HepG2 (cell line): ENCODE measurements around the gene MALT1. TPM values are rescaled to one million over a fixed set of nuclear protein-coding genes. Genes with fewer than 3 reads are reported as not detected.

Experiments used
- ATAC-seq: fragments of 200-7000 bp; cut with Tn5 transposase; 3 replicates; pipeline ENCODE4 v1.9.1; 2020; ENCODE audit warnings: mild to moderate bottlenecking, moderate library complexity
- BruUV-seq: library from RNA; stranded (reverse); fragments of 400-500 nt; replicated peaks from 2 replicates; lab custom pipeline; 2021; lab: Mats Ljungman, UMichigan
- CTCF ChIA-PET: fragments of 300-600 bp; formaldehyde crosslinking; extraction: SDS; loops from one replicate; lab custom pipeline; 2021; ENCODE audit warnings: low total read pairs, inconsistent platforms, low intra/inter-chr PET ratio; lab: Yijun Ruan, JAX
- POLR2A ChIA-PET: fragments of 350-600 bp; sonication (Branson Sonifier 250); formaldehyde crosslinking; loops from one replicate; lab custom pipeline; 2020; ENCODE audit warnings: antibody characterized with exemption, inconsistent platforms; lab: Yijun Ruan, JAX
- DNase-seq: peaks from one replicate; pipeline ENCODE4 v3.0.0-alpha.2; 2015; ENCODE audit warnings: low spot score
- FAIRE-seq: peaks from 3 replicates; lab custom pipeline; 2011; peaks lifted over from hg19 to GRCh38; lab: Jason Lieb, UNC
- H2AFZ ChIP-seq: one replicate; pipeline ENCODE4 v1.6.1; 2011; ENCODE audit warnings: low read length, inconsistent platforms
- H3K27ac ChIP-seq: fragments of 300-600 bp; 3 replicates; pipeline ENCODE4 v1.8.0; 2011; ENCODE audit warnings: mixed run types, mild to moderate bottlenecking, mixed read lengths, low read length, inconsistent platforms; ENCODE audit not compliant: insufficient read depth; ENCODE audit errors: extremely low read length
- H3K27me3 ChIP-seq, 2 experiments: fragments of 200-600 bp in 1 of 2; 2 replicates in 1 of 2; 3 replicates in 1 of 2; pipeline versions ENCODE4 v1.6.0 to v1.8.0; 2011; ENCODE audit warnings: low read length in 2 of 2, mild to moderate bottlenecking in 2 of 2, moderate library complexity in 2 of 2, inconsistent platforms in 1 of 2; ENCODE audit not compliant: insufficient read depth in 2 of 2, control insufficient read depth in 1 of 2
- H3K36me3 ChIP-seq, 2 experiments: fragments of 200-600 bp in 1 of 2; replicated peaks in 1 of 2; 2 replicates in 1 of 2; 3 replicates in 1 of 2; pipeline versions ENCODE4 v1.5.1 to v1.8.0; 2011; ENCODE audit warnings: low read length in 2 of 2, inconsistent platforms in 1 of 2; ENCODE audit not compliant: insufficient read depth in 2 of 2, control insufficient read depth in 1 of 2
- H3K4me1 ChIP-seq: 2 replicates; pipeline ENCODE4 v1.5.1; 2012; ENCODE audit warnings: low read length, inconsistent platforms; ENCODE audit not compliant: insufficient read depth
- H3K4me2 ChIP-seq: 2 replicates; pipeline ENCODE4 v1.6.0; 2011; ENCODE audit warnings: low read depth, low read length, inconsistent platforms
- H3K4me3 ChIP-seq, 3 experiments: fragments of 200-600 bp in 1 of 3; sonication (generic), shearing (Covaris generic) in 1 of 3; replicated peaks in 1 of 3; 2 replicates each; pipeline ENCODE4 v1.5.1; 2011 to 2016; ENCODE audit warnings: low read length in 3 of 3, inconsistent platforms in 2 of 3, low read depth in 2 of 3, mild to moderate bottlenecking in 2 of 3, control low read depth in 1 of 3, mixed read lengths in 1 of 3; ENCODE audit not compliant: insufficient read depth in 1 of 3
- H3K79me2 ChIP-seq: one replicate; pipeline ENCODE4 v1.6.1; 2011; ENCODE audit warnings: low read length, inconsistent platforms; ENCODE audit not compliant: insufficient read depth
- H3K9ac ChIP-seq: 2 replicates; pipeline ENCODE4 v1.6.0; 2011; ENCODE audit warnings: mild to moderate bottlenecking, low read depth, low read length, inconsistent platforms; ENCODE audit not compliant: insufficient read depth
- H3K9me3 ChIP-seq: 2 replicates; pipeline ENCODE4 v1.5.1; 2012; ENCODE audit warnings: mild to moderate bottlenecking, low read length
- H4K20me1 ChIP-seq: 2 replicates; pipeline ENCODE4 v1.6.0; 2011; ENCODE audit warnings: inconsistent platforms, mild to moderate bottlenecking, low read length, moderate library complexity; ENCODE audit not compliant: insufficient read depth
- FOXA3 ChIP-seq: IDR thresholded peaks from 2 replicates; pipeline ENCODE4 v1.6.1; 2016; ENCODE audit warnings: missing genetic modification reagents, missing compliant biosample characterization
- HES4 ChIP-seq: sonication (generic); formaldehyde crosslinking; IDR thresholded peaks from 2 replicates; pipeline ENCODE4 v1.9.0; 2021; ENCODE audit warnings: mild to moderate bottlenecking, missing genetic modification reagents, borderline replicate concordance
- MED1 ChIP-seq: sonication (generic); formaldehyde crosslinking; IDR thresholded peaks from 2 replicates; pipeline ENCODE4 v1.4.0; 2020; ENCODE audit warnings: missing genetic modification reagents
- NFKB2 ChIP-seq: sonication (generic); formaldehyde crosslinking; IDR thresholded peaks from 2 replicates; pipeline ENCODE4 v1.4.0; 2020; ENCODE audit warnings: missing genetic modification reagents, borderline replicate concordance
- TARDBP ChIP-seq: sonication (generic); formaldehyde crosslinking; IDR thresholded peaks from 2 replicates; pipeline ENCODE4 v1.8.0; 2022; ENCODE audit warnings: mild to moderate bottlenecking, missing genetic modification reagents
- TEAD3 ChIP-seq: optimal IDR thresholded peaks from 2 replicates; pipeline ENCODE3; 2016; ENCODE audit warnings: borderline replicate concordance
- TMF1 ChIP-seq: sonication (generic); formaldehyde crosslinking; IDR thresholded peaks from 2 replicates; pipeline ENCODE4 v1.8.1; 2022; ENCODE audit warnings: low read depth, missing genetic modification reagents
- ZBED4 ChIP-seq: sonication (generic); formaldehyde crosslinking; IDR thresholded peaks from 2 replicates; pipeline ENCODE4 v1.4.0; 2020; ENCODE audit warnings: missing genetic modification reagents, borderline replicate concordance
- ZNF333 ChIP-seq: sonication (generic); formaldehyde crosslinking; IDR thresholded peaks from 2 replicates; pipeline ENCODE4 v1.4.0; 2020; ENCODE audit warnings: mild to moderate bottlenecking, missing genetic modification reagents, borderline replicate concordance
- ZNF431 ChIP-seq: sonication (generic); formaldehyde crosslinking; IDR thresholded peaks from 2 replicates; pipeline ENCODE4 v1.9.0; 2022; ENCODE audit warnings: missing genetic modification reagents, low read depth, mild to moderate bottlenecking, borderline replicate concordance
- ZNF460 ChIP-seq: sonication (generic); formaldehyde crosslinking; IDR thresholded peaks from 2 replicates; pipeline ENCODE4 v1.5.1; 2020; ENCODE audit warnings: missing genetic modification reagents, mild to moderate bottlenecking, borderline replicate concordance
- ZNF577 ChIP-seq: sonication (generic); formaldehyde crosslinking; IDR thresholded peaks from 2 replicates; pipeline ENCODE4 v1.4.0; 2020; ENCODE audit warnings: mild to moderate bottlenecking, low read depth, missing genetic modification reagents, borderline replicate concordance
- ZNF597 ChIP-seq: sonication (generic); formaldehyde crosslinking; IDR thresholded peaks from 2 replicates; pipeline ENCODE4 v1.5.0; 2020; ENCODE audit warnings: missing genetic modification reagents
- ZNF644 ChIP-seq: IDR thresholded peaks from 2 replicates; pipeline ENCODE4 v1.6.1; 2016; ENCODE audit warnings: low read depth
- ZNF891 ChIP-seq: sonication (generic); formaldehyde crosslinking; IDR thresholded peaks from 2 replicates; pipeline ENCODE4 v1.5.0; 2020; ENCODE audit warnings: mild to moderate bottlenecking, missing genetic modification reagents
- ZSCAN9 ChIP-seq: IDR thresholded peaks from 2 replicates; pipeline ENCODE4 v1.6.1; 2016; ENCODE audit warnings: borderline replicate concordance
- WGBS: methylation state at CpG from one replicate; pipeline ENCODE4 v1.1.6; 2017; ENCODE audit warnings: low lambda C conversion rate; 5-methylcytosine and 5-hydroxymethylcytosine counted together
- in situ Hi-C: cut with HindIII; loops from 2 replicates; pipeline ENCODE4 v1.10.0; 2017; ENCODE audit warnings: low pct_unique_long_range_greater_than_20kb; ENCODE audit not compliant: extremely low pct_ligation_motif_present
- intact Hi-C: fragments of 100-400 bp; cut with micrococcal nuclease; formaldehyde crosslinking; loops from one replicate; pipeline ENCODE4 v1.10.0; 2022; ENCODE audit not compliant: unreplicated experiment
- polyA plus RNA-seq, 8 experiments: library from polyadenylated mRNA; depleted of rRNA in 3 of 8; stranded (reverse) in 7 of 8; unstranded in 1 of 8; fragments of >200 nt; fragmentation: Illumina TruSeq in 4 of 8; extraction: Trizol in 4 of 8; gene quantifications; 2 replicates each; pipeline versions ENCODE4 v1.2.1 to v1.2.3, GENCODE V29; 2011 to 2016; ENCODE audit warnings: low read depth in 4 of 8, missing spikeins in 1 of 8, mixed read lengths in 1 of 8; ENCODE audit not compliant: insufficient read depth in 1 of 8
- total RNA-seq, 5 experiments: library from RNA; depleted of rRNA; stranded (reverse); fragments of >200 nt; fragmentation: Illumina TruSeq; extraction: Trizol; gene quantifications; 2 replicates each; pipeline ENCODE4 v1.2.3, GENCODE V29; 2016; ENCODE audit warnings: low read depth in 1 of 5

The MALT1 gene
- total and polyA plus RNA-seq, 2 of the 13 experiments (the other 11 are each of a cell fraction or from before 2014, with no cell fraction given) = 43.9 to 89.0 TPM

GRCh38 chr18:58669731-58670378 is 1.4 kb upstream of the MALT1 start (continued):
- no peak for TF ChIP-seq ZBED4
- no peak for TF ChIP-seq TARDBP (CRISPR knock-in tag)
- TF ChIP-seq FOXA3 (CRISPR knock-in tag) = peak; percentile 55

- no peak for DNase-seq
- TF ChIP-seq TMF1 (CRISPR knock-in tag) = 0 out of 2 replicates have a peak, but pooled peaks have one; percentile 17
- peak; percentile 28 for TF ChIP-seq TEAD3 (CRISPR knock-in tag)
- no peak for TF ChIP-seq ZNF333 (CRISPR knock-in tag)
- no peak for TF ChIP-seq NFKB2 (CRISPR knock-in tag)
- TF ChIP-seq ZNF597 (CRISPR knock-in tag) = no peak
- 0 out of 2 replicates have a peak, but pooled peaks have one; percentile 8 for TF ChIP-seq ZNF431
- no peak for TF ChIP-seq MED1 (CRISPR knock-in tag)
- TF ChIP-seq ZNF577 (CRISPR knock-in tag) = no peak
- TF ChIP-seq ZNF644 = 0 out of 2 replicates have a peak, but pooled peaks have one; percentile 27
- TF ChIP-seq ZSCAN9 (CRISPR knock-in tag) = no peak
- no peak for TF ChIP-seq ZNF460
- no peak for TF ChIP-seq HES4 (CRISPR knock-in tag)
- TF ChIP-seq ZNF891 = 0 out of 2 replicates have a peak, but pooled peaks have one; percentile 53
Observed at GRCh38 chr18:58670404-58671110, 708 bp upstream of the MALT1 start.

More at GRCh38 chr18:58670404-58671110, 708 bp upstream of the MALT1 start:
- H3K4me3 ChIP-seq = peak overlapping the region; percentile 90 to 94 (median 90)
- in situ Hi-C loops = loop anchor here (25.0 kb wide), 1 partner anchor 658 kb away; no protein-coding TSS in a partner anchor
- peak overlapping the region; percentile 84 for H3K4me2 ChIP-seq
- peak overlapping the region; percentile 78 for H3K9ac ChIP-seq
- CTCF ChIA-PET = no interaction called here
- H2AFZ ChIP-seq = no peak overlapping the region
- H4K20me1 ChIP-seq = peaks cover 10% of the 10 kb centered on the region
- no peaks in the 10 kb centered on the region for H3K9me3 ChIP-seq
- ATAC-seq = peak; percentile 72
- 0 out of 5 replicates have a peak, but pooled peaks cover 0 to 1% of the 10 kb centered on the region in 2 experiments for H3K36me3 ChIP-seq
- BruUV-seq = TSS peak; percentile 83
- H3K79me2 ChIP-seq = peaks cover 38% of the 10 kb centered on the region
- H3K27ac ChIP-seq = peak overlapping the region; percentile 86
- no peaks in the 10 kb centered on the region; a peak in 1 of 5 replicates for H3K27me3 ChIP-seq
- H3K4me1 ChIP-seq = peaks cover 60% of the 10 kb centered on the region
- 43% methylated on average over 19 of the region's 27 CpGs for WGBS
- FAIRE-seq = no peak
- intact Hi-C loops = loop anchor here (1.0 to 5.0 kb wide), 4 partner anchors 66 to 268 kb away; no protein-coding TSS in a partner anchor
- POLR2A ChIA-PET = interaction anchor here (0.7 to 2.0 kb wide), 12 partner anchors 14 to 471 kb away, joined by 3 to 6 read pairs (median 4); no protein-coding TSS in a partner anchor
